ENCODE results near the gene HOXD12. TPM values are rescaled to one million over a fixed set of nuclear protein-coding genes. Genes with fewer than 3 reads are reported as not detected.

Gene HOXD12
- total RNA-seq, 2 donors from 2014 or later: not detected

DNA sequence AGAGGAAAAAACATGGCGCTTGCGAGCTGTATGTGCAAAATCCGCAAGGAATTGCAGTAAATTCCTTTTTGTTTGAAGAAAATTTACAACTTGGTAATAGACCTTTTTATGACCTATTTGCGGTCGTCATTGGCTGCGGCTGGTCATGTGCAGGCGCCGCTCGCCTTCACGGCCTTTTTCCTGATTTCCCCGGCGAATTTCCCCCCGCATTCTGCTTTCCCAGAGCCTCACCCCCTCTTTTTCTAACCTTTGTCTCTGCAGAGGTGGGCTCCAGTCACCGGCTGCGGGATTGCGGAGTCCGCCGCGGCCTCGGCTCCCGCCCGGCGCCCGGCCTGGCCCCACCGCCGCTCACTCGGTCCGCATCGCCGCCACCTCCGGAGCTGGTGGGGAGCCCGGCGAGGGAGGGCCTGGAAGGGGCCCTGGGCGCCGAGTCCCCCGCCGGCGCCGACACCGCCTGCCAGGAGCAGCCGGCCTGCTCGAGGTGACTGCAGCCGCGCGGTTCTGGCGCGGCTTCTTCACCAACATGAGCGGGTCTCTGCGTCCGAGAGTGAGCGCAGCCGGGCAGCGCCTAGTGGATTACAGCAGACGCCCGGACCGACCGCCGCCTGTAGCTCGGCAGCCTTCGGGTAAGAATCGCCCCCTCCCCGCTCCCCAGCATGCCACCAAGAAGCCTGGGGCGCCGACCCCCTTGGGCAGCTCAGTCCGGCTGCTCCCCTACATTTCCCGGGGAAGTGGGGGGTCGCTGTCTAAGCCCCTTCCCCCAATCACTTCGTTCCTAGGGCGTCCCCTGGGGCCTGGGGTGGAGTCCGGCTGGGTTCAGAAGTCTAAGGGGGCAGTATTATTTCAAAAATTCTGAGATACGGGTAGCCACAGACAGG, 37.0 kb downstream of the HOXD12 start:
- no peak for DNase-seq (ENCODE audit: low spot score)
- Histone ChIP-seq H3K27ac (peak overlapping the region; percentile 84 to 88), H3K27me3 (replicated peaks; ENCODE audit: insufficient read depth) (no peaks in the 10 kb centered on the region), H3K36me3 (no peaks in the 10 kb centered on the region), H3K4me3 (peak overlapping the region; percentile 88), H3K9me3 (no peaks in the 10 kb centered on the region), H3K4me1 (ENCODE audit: control insufficient read depth in 1 of 2, low read depth in 2 of 2) (peaks cover 16 to 31% of the 10 kb centered on the region in 2 donors)
- TF ChIP-seq, protein P1, sequence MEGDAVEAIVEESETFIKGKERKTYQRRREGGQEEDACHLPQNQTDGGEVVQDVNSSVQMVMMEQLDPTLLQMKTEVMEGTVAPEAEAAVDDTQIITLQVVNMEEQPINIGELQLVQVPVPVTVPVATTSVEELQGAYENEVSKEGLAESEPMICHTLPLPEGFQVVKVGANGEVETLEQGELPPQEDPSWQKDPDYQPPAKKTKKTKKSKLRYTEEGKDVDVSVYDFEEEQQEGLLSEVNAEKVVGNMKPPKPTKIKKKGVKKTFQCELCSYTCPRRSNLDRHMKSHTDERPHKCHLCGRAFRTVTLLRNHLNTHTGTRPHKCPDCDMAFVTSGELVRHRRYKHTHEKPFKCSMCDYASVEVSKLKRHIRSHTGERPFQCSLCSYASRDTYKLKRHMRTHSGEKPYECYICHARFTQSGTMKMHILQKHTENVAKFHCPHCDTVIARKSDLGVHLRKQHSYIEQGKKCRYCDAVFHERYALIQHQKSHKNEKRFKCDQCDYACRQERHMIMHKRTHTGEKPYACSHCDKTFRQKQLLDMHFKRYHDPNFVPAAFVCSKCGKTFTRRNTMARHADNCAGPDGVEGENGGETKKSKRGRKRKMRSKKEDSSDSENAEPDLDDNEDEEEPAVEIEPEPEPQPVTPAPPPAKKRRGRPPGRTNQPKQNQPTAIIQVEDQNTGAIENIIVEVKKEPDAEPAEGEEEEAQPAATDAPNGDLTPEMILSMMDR (IDR thresholded peaks at IDR 0.05): peak; percentile 9
- no peak for ATAC-seq (ENCODE audit: insufficient number of reproducible peaks, low FRiP score, low read depth)

DNA sequence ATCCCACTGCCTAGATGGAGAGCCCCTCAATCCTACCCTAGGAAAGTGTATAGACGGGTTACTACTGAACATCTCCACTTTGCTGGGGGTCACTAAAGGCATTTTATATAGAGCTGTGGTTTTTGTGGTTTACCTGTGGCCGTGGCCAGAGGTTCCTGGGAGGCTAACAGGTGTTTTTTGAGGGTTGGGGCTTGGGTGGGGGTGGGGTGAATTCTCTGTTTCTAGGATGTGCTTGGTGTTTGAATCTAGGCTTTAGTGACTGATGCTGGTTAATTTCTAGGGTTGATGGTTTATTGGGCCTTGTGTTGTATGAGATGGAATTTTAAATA, 37.6 kb downstream of the HOXD12 start:
- H3K4me1 ChIP-seq (ENCODE audit: control insufficient read depth in 1 of 2, low read depth in 2 of 2): peaks cover 16 to 30% of the 10 kb centered on the region in 2 donors
- TF ChIP-seq, protein P1 (IDR thresholded peaks at IDR 0.05): no peak
- no peaks in the 10 kb centered on the region for H3K9me3 ChIP-seq
- ATAC-seq (ENCODE audit: insufficient number of reproducible peaks, low FRiP score, low read depth) (no peak), DNase-seq (ENCODE audit: low spot score) (no peak)
- H3K27me3 ChIP-seq (replicated peaks; ENCODE audit: insufficient read depth): no peaks in the 10 kb centered on the region
- H3K36me3 ChIP-seq: no peaks in the 10 kb centered on the region
- H3K27ac ChIP-seq: peak overlapping the region; percentile 84 to 88
- H3K4me3 ChIP-seq: peak overlapping the region; percentile 88

DNA sequence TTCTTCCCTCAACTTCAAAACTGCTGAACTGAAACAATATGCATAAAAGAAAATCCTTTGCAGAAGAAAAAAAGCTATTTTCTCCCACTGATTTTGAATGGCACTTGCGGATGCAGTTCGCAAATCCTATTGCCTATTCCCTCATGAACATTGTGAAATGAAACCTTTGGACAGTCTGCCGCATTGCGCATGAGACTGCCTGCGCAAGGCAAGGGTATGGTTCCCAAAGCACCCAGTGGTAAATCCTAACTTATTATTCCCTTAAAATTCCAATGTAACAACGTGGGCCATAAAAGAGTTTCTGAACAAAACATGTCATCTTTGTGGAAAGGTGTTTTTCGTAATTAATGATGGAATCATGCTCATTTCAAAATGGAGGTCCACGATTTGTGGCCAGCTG, 38.3 kb downstream of the HOXD12 start:
- no peaks in the 10 kb centered on the region for H3K9me3 ChIP-seq
- TF ChIP-seq, protein P1 (IDR thresholded peaks at IDR 0.05): no peak
- H3K27me3 ChIP-seq (replicated peaks; ENCODE audit: insufficient read depth): no peaks in the 10 kb centered on the region
- no peak for DNase-seq (ENCODE audit: low spot score)
- H3K4me1 ChIP-seq (ENCODE audit: control insufficient read depth in 1 of 2, low read depth in 2 of 2): peaks cover 14 to 30% of the 10 kb centered on the region in 2 donors
- peak overlapping the region; percentile 88 for H3K4me3 ChIP-seq
- H3K27ac ChIP-seq: no peak overlapping the region
- no peaks in the 10 kb centered on the region for H3K36me3 ChIP-seq
- ATAC-seq (ENCODE audit: insufficient number of reproducible peaks, low FRiP score, low read depth): no peak

DNA sequence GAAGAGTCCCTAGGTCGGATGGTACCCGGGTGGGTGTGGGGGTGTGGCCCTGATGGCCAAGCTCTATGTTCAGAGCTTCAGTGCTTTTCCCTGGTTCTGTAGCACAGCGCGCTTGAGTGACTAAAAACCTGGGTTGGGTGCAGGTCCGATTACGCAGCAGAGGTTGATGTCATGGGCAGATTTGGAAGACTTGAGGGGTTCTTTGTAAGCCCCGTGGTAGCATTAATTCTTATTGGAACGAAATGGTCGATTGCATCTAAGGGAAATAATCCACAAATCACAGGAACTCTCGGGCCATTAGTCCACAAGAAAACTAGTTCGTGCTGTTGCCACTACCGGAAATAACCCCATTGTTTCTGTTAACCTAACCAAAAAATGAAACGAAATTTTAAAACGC, 38.9 kb downstream of the HOXD12 start:
- TF ChIP-seq, protein P1 (IDR thresholded peaks at IDR 0.05): no peak
- no peaks in the 10 kb centered on the region for H3K9me3 ChIP-seq
- no peaks in the 10 kb centered on the region for H3K36me3 ChIP-seq
- peaks cover 11 to 26% of the 10 kb centered on the region in 2 donors for H3K4me1 ChIP-seq (ENCODE audit: control insufficient read depth in 1 of 2, low read depth in 2 of 2)
- no peak overlapping the region for H3K27ac ChIP-seq
- no peak for DNase-seq (ENCODE audit: low spot score)
- H3K27me3 ChIP-seq (replicated peaks; ENCODE audit: insufficient read depth): no peaks in the 10 kb centered on the region
- ATAC-seq (ENCODE audit: insufficient number of reproducible peaks, low FRiP score, low read depth): no peak
- no peak overlapping the region for H3K4me3 ChIP-seq

DNA sequence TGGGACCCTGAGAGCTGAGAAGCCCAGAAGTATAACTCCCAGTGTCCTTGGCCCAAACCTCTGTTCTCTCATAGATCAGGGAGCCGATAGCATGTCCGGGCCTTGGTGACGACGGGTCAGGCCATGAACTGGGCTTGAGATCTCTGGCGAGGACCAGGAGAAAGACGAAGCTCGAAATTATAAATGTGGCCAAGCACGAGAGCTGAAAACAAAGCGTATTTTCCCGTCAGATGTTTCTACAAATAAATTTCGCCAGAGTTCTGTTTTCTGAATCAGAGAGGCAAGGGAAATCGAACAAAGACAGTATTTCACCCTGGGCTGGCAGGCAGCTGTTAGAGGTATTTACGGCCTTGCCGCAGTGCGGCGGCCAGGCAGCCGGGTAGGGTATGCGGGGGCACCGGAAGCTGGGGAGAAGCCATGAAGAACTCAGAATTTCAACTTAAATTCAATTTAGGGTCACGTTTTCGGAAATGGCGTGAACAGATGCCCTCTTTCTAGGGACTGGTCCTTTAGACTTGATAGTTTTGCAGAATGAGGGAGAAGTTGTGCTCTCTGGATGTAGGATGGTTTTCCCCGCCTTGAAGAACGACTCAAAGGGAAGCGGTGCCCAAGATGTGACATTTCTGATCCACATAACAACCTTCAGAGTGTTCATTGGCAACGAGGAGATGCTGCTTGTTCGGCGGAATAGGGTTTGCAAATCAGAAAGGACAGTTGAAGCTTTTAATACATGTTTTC, 39.5 kb downstream of the HOXD12 start:
- ATAC-seq (ENCODE audit: insufficient number of reproducible peaks, low FRiP score, low read depth) (no peak), DNase-seq (ENCODE audit: low spot score) (no peak)
- Histone ChIP-seq H3K4me3 (peak overlapping the region; percentile 71), H3K27me3 (replicated peaks; ENCODE audit: insufficient read depth) (no peaks in the 10 kb centered on the region), H3K27ac (no peak overlapping the region), H3K9me3 (no peaks in the 10 kb centered on the region), H3K36me3 (no peaks in the 10 kb centered on the region), H3K4me1 (ENCODE audit: control insufficient read depth in 1 of 2, low read depth in 2 of 2) (peaks cover 11 to 25% of the 10 kb centered on the region in 2 donors)
- TF ChIP-seq, protein P1 (IDR thresholded peaks at IDR 0.05): no peak
